HFF-Myc (cell line): ENCODE data around the gene TYRP1.

Experiments used
- DNase-seq: peaks from one replicate; pipeline ENCODE4 v3.0.0-alpha.2; 2011; ENCODE audit warnings: low read depth; ENCODE audit errors: extremely low read depth
- H3K4me3 ChIP-seq: replicated peaks from 2 replicates; pipeline ENCODE4 v1.5.1; 2011; ENCODE audit warnings: low read depth, mild to moderate bottlenecking, control low read depth, low read length
- TF ChIP-seq, protein P1 (sequence below): IDR thresholded peaks from 2 replicates; pipeline ENCODE4 v1.5.1; 2012; ENCODE audit warnings: mild to moderate bottlenecking, low read depth, low read length, control low read depth; ENCODE audit errors: missing control alignments

Gene TYRP1

DNA sequence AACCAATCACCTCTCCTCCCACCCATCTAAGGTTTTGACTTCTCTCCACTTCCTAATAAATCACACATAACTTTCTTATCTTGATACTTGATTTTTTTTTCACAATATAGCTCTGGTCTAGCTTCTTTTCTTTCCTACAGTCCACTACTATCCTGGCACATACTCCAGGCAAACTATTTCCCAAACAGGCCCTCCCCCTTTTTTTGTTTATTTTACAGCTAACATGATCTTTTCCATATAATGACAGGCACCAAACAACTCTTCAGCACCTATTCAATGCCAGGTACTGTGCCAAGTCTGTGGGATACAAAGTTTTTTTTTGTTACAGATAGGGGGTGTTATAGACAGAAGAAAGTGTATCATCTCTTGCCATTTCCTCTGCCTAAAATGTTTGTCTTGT lies 7.9 kb downstream of the TYRP1 start:
- H3K4me3 ChIP-seq, result no peak overlapping the region
- TF ChIP-seq, protein P1, sequence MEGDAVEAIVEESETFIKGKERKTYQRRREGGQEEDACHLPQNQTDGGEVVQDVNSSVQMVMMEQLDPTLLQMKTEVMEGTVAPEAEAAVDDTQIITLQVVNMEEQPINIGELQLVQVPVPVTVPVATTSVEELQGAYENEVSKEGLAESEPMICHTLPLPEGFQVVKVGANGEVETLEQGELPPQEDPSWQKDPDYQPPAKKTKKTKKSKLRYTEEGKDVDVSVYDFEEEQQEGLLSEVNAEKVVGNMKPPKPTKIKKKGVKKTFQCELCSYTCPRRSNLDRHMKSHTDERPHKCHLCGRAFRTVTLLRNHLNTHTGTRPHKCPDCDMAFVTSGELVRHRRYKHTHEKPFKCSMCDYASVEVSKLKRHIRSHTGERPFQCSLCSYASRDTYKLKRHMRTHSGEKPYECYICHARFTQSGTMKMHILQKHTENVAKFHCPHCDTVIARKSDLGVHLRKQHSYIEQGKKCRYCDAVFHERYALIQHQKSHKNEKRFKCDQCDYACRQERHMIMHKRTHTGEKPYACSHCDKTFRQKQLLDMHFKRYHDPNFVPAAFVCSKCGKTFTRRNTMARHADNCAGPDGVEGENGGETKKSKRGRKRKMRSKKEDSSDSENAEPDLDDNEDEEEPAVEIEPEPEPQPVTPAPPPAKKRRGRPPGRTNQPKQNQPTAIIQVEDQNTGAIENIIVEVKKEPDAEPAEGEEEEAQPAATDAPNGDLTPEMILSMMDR, result no peak
- no peak for DNase-seq

DNA sequence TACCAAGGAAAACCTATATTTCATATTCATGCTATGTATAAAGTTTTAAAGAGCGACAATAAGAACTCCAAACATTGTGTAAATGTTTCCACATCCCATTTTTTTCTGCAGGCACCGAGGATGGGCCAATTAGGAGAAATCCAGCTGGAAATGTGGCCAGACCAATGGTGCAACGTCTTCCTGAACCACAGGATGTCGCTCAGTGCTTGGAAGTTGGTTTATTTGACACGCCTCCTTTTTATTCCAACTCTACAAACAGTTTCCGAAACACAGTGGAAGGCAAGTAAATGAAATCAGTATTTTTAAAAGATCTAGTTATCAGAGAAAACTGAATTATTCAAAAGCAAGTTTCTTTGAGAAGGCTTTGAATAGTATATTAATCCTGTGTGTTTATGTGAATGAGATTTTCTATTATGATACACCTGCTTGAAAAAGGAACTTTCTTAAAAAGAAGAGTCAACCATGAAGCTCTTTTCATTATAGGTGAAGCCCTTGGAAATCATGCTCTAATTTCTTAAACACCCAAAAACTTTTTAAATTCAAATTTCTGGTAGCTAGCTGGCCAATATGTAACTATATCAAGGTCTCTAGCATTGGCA lies 9.1 kb downstream of the TYRP1 start:
- no peak for DNase-seq

DNA sequence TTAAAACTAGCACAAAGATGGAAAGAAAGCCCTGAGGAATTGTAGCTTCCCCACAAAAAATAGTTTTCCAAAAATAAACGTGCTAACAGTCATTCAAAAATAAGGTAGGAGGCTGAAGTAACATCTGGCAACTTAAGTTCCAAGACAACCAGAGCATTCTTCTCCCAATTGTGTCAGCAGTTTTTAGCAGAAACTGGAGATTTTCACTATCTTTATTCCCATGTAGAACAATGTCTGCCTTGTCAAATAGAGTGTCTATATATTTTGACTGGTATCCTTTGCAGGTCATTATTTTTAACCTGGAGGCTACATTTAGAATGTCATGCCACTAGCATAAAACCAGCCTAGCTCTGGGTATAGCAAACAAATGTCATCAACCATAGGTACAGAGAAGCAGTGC lies 10.8 kb downstream of the TYRP1 start:
- H3K4me3 ChIP-seq, result no peak overlapping the region
- no peak for DNase-seq
- TF ChIP-seq, protein P1, result no peak

More for the DNA sequence above, 9.1 kb downstream of the TYRP1 start:
- H3K4me3 ChIP-seq, result no peak overlapping the region
- TF ChIP-seq, protein P1, result peak; percentile 62

DNA sequence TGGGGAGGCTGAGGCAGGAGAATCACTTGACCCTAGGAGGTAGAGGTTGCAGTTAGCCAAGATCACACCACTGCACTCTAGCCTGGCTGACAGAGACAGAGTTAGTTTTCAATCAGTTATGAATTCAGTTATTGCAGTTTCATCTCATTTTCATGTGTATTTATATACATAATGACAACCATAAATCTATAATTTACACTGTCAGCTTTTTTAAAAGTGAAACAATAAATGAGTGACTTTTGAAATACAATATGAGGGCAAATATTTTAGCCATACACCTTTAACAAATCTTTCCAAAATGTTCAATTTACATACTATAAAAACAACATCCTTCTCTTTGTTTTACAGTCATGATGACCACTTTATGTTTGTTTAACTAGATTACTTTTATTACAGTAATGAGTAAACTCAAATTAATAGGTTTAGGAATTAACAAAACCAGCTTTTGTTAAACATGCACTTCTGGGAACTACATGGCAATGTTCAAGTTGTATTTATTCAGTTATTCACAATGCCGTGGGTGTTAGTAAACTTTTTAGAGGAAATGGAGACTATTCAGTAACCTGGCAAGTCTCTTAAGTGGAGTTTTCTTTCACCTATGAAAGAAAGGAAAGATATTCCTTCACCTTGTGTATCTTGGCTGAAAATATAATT lies 12.7 kb downstream of the TYRP1 start:
- no peak for DNase-seq
- H3K4me3 ChIP-seq, result no peak overlapping the region
- TF ChIP-seq, protein P1, result no peak

DNA sequence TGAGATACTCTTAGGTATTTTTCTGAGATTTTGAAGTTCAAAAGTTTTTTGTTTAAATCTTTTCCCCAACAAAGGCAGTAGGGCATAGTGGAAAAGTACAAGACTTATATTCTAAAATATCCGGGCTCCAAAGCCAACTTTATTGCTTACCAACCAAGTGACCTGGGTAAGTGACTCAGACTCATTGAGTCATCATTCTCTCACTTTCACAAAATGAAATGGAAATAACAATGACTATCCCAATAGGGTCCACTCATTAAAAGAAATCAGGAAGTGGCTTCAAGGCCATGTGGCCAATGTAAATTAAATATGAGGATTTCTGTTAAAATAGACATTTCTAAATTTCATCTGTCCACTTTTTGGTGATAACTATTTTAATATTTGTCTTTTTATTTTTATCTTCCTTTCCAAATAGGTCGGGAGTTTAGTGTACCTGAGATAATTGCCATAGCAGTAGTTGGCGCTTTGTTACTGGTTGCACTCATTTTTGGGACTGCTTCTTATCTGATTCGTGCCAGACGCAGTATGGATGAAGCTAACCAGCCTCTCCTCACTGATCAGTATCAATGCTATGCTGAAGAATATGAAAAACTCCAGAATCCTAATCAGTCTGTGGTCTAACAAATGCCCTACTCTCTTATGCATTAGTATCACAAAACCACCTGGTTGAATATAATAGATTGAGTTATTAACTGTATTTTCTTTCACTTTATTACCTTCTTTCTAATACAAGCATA lies 15.5 kb downstream of the TYRP1 start:
- no peak for DNase-seq
- no peak overlapping the region for H3K4me3 ChIP-seq
- TF ChIP-seq, protein P1, result no peak

DNA sequence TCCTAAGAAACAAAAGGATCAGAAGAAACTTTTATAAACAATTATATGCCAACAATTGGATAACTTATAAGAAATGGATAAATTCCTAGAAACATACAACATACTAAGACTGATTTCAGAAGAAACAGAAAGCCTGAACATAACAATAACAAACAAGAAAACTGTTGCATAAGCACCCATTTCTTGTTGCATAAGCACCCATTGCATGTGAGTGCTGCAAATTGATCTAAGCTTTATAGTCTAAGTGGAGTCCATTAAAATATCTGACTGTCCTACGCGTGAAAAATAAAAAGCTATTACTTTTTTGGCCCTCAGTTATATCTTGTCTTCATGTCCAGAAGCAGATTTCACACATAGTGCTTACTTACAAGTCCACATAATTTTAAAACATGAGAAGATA lies 19.3 kb downstream of the TYRP1 start:
- DNase-seq, result no peak
- TF ChIP-seq, protein P1, result no peak
- no peak overlapping the region for H3K4me3 ChIP-seq
